HG02623 (cell line): Measurements from ENCODE around the gene GSTM4.

Source experiments
- ATAC-seq: cut with Tn5 transposase; IDR thresholded peaks from one replicate; pipeline ENCODE4 v1.9.1; 2021; ENCODE audit warnings: moderate library complexity; ENCODE audit not compliant: unreplicated experiment

The GSTM4 gene

GRCh38 chr1:109624201-109625010, 31.5 kb upstream of the GSTM4 start:
- ATAC-seq, result no peak

- ATAC-seq, result no peak
Observed at GRCh38 chr1:109625176-109625575, 30.7 kb upstream of the GSTM4 start.

- ATAC-seq, result no peak
Observed at GRCh38 chr1:109625601-109626560, 30.0 kb upstream of the GSTM4 start.

- ATAC-seq, result no peak
Observed at GRCh38 chr1:109626682-109627408, 29.1 kb upstream of the GSTM4 start.

GRCh38 chr1:109627692-109628399, 28.1 kb upstream of the GSTM4 start:
- ATAC-seq, result no peak

DNA sequence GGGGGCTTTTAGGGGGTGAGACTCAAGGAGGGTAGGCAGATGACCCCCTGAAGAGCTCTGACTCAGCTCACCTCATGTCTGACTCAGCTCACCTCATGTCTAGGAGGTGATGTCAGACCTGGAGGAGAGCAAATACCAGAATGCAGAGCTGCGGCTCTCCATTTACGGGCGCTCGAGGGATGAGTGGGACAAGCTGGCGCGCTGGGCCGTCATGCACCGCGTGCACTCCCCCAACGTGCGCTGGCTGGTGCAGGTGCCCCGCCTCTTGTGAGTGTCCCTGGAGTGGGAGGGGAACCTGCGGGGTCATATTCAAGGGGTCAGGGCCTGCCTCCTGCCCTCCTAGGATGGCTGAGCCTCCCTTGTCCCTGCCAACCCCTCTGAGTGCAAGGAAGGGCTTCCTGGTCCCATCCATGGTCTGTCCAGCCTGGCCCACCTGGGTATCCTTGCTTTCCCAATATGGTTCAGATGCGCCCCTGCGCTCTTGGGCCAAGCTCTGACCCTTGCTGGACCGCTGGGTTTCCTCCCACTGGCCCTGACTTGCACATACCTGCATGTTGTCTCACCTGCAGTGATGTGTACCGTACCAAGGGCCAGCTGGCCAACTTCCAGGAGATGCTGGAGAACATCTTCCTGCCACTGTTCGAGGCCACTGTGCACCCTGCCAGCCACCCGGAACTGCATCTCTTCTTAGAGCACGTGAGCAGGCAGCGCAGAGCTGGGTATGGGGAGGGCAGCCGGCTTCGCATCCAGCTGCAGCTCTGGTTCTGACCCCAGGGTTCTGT, 27.2 kb upstream of the GSTM4 start:
- ATAC-seq, result no peak

DNA sequence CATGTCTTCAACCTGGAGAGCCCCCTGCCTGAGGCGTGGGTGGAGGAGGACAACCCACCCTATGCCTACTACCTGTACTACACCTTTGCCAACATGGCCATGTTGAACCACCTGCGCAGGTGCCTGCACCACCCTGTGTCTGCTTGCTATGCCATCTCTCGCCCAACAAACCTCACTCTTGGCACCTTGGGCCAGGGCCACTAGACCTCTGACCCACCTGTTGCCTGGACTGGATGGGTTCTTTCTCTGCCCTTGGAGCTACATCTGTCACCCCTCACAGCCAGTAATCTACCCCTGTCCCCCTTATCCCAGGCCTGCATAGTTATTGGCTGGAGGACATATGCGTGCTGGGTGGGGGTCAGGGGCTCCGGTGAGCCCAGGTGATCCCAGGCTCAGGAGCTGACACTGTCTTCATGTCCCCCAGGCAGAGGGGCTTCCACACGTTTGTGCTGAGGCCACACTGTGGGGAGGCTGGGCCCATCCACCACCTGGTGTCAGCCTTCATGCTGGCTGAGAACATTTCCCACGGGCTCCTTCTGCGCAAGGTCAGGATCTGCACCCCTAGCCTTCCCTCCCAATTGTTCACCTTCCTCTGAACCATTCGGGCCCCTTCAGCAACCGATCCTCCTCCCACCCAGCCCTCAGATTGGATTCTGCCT, 26.4 kb upstream of the GSTM4 start:
- ATAC-seq, result no peak

DNA sequence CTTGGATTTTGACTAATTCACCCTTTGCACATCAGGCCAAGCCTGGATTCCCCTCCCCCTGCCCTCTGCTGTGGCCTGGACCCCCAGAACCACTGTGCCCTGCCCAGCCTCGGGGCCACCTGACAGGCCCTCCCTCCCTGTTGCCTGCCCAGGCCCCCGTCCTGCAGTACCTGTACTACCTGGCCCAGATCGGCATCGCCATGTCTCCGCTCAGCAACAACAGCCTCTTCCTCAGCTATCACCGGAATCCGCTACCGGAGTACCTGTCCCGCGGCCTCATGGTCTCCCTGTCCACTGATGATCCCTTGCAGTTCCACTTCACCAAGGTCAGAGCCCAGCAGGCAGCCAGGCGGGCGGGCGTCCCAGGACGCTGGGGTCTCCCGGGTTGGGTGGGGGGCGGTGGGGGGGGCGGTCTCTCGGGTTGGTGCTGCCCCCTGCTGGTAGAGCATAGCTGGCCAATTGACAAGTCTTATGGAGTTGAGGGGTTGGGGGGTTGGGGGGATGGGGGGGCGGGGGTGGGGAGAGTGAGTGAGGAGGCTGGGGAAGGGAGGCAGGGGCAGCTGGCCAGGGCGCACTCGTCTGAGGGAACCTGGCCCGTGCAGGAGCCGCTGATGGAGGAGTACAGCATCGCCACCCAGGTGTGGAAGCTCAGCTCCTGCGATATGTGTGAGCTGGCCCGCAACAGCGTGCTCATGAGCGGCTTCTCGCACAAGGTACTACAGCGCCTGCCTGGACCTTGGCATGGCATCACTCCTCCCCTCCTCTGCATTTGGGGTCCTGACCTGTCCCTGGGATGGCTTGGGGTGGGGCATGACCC, 25.6 kb upstream of the GSTM4 start:
- no peak for ATAC-seq

DNA sequence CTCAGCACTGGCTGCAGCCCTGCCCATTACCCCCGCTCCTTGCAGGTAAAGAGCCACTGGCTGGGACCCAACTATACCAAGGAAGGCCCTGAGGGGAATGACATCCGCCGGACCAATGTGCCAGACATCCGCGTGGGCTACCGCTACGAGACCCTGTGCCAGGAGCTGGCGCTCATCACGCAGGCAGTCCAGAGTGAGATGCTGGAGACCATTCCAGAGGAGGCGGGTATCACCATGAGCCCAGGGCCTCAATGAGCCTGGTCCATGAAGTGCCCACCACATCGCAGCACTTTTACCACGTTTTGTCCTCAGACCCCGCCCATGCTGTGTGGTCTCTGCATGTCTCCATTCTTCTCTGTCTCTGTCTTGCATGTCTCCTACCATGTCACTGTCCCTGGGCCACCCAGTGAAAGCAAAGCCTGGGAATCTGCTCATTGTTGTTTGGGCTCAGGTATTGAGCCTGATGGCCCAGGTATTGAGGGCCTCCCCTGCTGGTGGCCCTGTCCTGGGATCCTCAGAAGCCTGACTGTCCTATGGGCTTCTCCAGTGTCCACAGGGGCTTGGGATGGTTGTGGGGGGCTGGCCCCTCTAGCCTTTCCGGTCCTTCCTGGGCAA, 24.9 kb upstream of the GSTM4 start:
- no peak for ATAC-seq

DNA sequence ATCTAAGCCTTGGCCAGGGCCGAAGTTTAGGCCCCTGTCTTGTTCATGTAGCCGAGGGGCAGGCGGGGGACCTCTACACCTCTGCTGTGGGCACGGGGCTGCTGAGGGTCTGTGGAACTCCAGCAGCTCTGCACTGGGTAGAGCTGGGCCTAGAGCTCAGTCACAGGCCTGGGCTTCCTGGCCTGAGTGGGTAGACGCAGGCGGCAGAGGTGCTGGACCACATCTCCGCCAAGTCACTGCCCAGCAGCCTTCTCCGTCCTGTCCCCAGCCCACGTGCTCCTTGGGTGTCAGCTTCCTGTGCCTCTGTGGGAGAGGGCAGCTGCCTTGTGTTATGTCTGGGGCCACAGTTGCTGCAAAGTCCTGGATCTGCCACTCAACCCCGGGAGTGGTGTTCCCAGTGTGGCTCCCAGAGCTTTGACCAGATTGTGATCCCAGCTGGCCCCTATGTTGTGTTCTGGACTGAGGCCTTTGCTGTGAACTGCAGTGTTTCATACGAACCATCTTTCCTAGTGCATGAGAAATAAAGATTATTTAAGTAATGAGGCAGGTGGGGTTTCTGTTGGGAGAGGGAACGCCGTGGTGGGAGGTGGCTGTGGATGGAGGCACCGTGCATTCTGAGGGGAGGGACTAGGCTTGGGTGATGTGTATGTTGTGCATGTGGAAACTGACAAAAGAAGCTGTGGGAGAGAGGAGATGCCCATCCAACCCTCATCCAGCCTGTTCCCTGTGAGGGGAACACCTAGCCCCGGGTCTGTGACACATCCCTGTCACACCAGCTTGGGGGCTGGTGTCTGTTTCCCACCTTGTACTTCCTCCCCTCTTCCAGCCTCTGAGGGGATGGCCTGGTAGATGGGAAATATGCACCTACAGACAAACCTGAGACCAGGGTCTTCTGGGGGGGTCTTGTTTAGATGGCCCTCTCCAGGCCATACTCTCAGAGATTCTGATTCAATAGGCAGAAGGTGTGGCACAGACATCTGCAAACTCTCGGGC, 24.1 kb upstream of the GSTM4 start:
- no peak for ATAC-seq

DNA sequence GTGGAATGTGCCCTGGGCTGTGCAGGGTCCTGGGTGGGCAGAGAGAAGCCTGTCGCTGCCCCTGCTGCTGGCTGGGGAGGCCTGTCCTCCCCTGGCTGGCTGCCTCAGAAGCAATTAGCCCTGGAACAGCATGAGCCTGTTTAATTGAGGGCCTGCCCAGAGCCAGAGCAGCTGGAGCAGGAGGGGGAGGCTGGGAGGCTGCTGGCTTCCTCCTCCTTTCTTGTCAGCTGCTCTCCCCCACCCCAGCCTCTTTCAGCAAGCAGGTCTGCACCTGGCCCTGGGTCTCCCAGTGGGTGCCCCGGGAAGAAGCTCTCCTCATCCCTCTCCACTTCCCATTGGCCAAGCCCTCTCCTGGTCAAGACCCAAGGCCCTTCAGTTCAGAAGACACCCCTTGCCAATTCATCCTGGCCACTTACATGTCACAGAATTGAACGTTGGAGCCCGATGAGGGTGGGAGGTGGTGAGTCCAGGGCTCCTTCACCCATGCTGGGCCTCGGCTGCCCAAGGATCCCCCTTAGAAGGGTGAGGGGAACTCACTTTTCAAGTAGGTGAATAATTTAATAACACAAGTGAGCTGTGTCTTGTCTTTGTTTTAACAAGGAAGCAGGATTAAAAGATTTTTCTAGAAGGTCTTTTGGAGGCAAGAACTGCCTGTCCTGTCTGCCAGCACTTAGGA, 23.1 kb upstream of the GSTM4 start:
- ATAC-seq, result no peak

- ATAC-seq, result no peak
Observed at GRCh38 chr1:109634292-109634691, 21.6 kb upstream of the GSTM4 start.

- no peak for ATAC-seq
Observed at GRCh38 chr1:109634771-109635750, 20.8 kb upstream of the GSTM4 start.

GRCh38 chr1:109635862-109636200, 20.1 kb upstream of the GSTM4 start:
- ATAC-seq, result no peak
